Vagina (tissue), 2 donors: ENCODE results near the gene HOXA5.

Experiments used
- CTCF ChIP-seq, 3 experiments: fragments of 450-650 bp in 2 of 3; fragments of 200-600 bp in 1 of 3; sonication (generic) in 1 of 3; IDR thresholded peaks; one replicate each; pipeline ENCODE4 v1.5.1; 2017 to 2019; ENCODE audit warnings: antibody characterized with exemption in 3 of 3, mild to moderate bottlenecking in 2 of 3, moderate library complexity in 2 of 3
- POLR2AphosphoS5 ChIP-seq, 2 donors: sonication (generic); formaldehyde crosslinking; IDR thresholded peaks; one replicate each; pipeline ENCODE4 v1.9.0; 2017; ENCODE audit warnings: antibody characterized with exemption in 2 of 2, mild to moderate bottlenecking in 2 of 2, low read depth in 1 of 2; ENCODE audit not compliant: insufficient read depth in 1 of 2

GRCh38 chr7:27096768-27097514, 46.5 kb downstream of the HOXA5 start:
- TF ChIP-seq POLR2AphosphoS5 (IDR thresholded peaks at IDR 0.05; ENCODE audit: insufficient read depth in 1 of 2, low read depth in 1 of 2) (no peak), CTCF (IDR thresholded peaks at IDR 0.05) (no peak)
